ENCODE data around the gene ANKS6. TPM values are rescaled to one million over a fixed set of nuclear protein-coding genes. Genes with fewer than 3 reads are reported as not detected.

ANKS6 gene
- total RNA-seq, 1 donor from 2014 or later, result 17.1 TPM

GRCh38 chr9:98736226-98736625 lies 60.1 kb downstream of the ANKS6 start:
- no peak overlapping the region for H3K4me3 Mint-ChIP-seq (ENCODE audit: unreplicated experiment)
- peaks cover 18% of the 10 kb centered on the region for H3K9me3 Mint-ChIP-seq (ENCODE audit: low read depth)
- H3K4me1 Mint-ChIP-seq (ENCODE audit: low read depth), result no peaks in the 10 kb centered on the region
- no peak for TF ChIP-seq CTCF (IDR thresholded peaks at IDR 0.05)
- H3K27me3 Mint-ChIP-seq (ENCODE audit: low read depth), result no peaks in the 10 kb centered on the region
- no peak for DNase-seq (ENCODE audit: low spot score)
- peaks cover 37% of the 10 kb centered on the region for H3K36me3 Mint-ChIP-seq (ENCODE audit: low read depth)
- no peak overlapping the region for H3K27ac Mint-ChIP-seq (ENCODE audit: unreplicated experiment)

- no peak for TF ChIP-seq CTCF (IDR thresholded peaks at IDR 0.05)
- H3K4me3 Mint-ChIP-seq (ENCODE audit: unreplicated experiment), result no peak overlapping the region
- DNase-seq (ENCODE audit: low spot score), result no peak
- H3K9me3 Mint-ChIP-seq (ENCODE audit: low read depth), result peaks cover 5% of the 10 kb centered on the region
- no peak overlapping the region for H3K27ac Mint-ChIP-seq (ENCODE audit: unreplicated experiment)
- peaks cover 26% of the 10 kb centered on the region for H3K36me3 Mint-ChIP-seq (ENCODE audit: low read depth)
- H3K4me1 Mint-ChIP-seq (ENCODE audit: low read depth), result no peaks in the 10 kb centered on the region
- no peaks in the 10 kb centered on the region for H3K27me3 Mint-ChIP-seq (ENCODE audit: low read depth)
Measured at GRCh38 chr9:98732801-98733200, 63.6 kb downstream of the ANKS6 start.

GRCh38 chr9:98732091-98732490 lies 64.3 kb downstream of the ANKS6 start:
- Mint-ChIP-seq H3K36me3 (ENCODE audit: low read depth) (peaks cover 21% of the 10 kb centered on the region), H3K9me3 (ENCODE audit: low read depth) (no peaks in the 10 kb centered on the region), H3K27me3 (ENCODE audit: low read depth) (peaks cover under 1% of the 10 kb centered on the region), H3K4me1 (ENCODE audit: low read depth) (no peaks in the 10 kb centered on the region), H3K27ac (ENCODE audit: unreplicated experiment) (no peak overlapping the region), H3K4me3 (ENCODE audit: unreplicated experiment) (no peak overlapping the region)
- no peak for DNase-seq (ENCODE audit: low spot score)
- TF ChIP-seq CTCF (IDR thresholded peaks at IDR 0.05), result no peak

GRCh38 chr9:98730871-98731270 lies 65.5 kb downstream of the ANKS6 start:
- no peak overlapping the region for H3K27ac Mint-ChIP-seq (ENCODE audit: unreplicated experiment)
- peaks cover 11% of the 10 kb centered on the region for H3K27me3 Mint-ChIP-seq (ENCODE audit: low read depth)
- DNase-seq (ENCODE audit: low spot score), result no peak
- TF ChIP-seq CTCF (IDR thresholded peaks at IDR 0.05), result no peak
- no peak overlapping the region for H3K4me3 Mint-ChIP-seq (ENCODE audit: unreplicated experiment)
- H3K36me3 Mint-ChIP-seq (ENCODE audit: low read depth), result peaks cover 12% of the 10 kb centered on the region
- no peaks in the 10 kb centered on the region for H3K9me3 Mint-ChIP-seq (ENCODE audit: low read depth)
- H3K4me1 Mint-ChIP-seq (ENCODE audit: low read depth), result no peaks in the 10 kb centered on the region

- no peak for DNase-seq (ENCODE audit: low spot score)
- TF ChIP-seq CTCF (IDR thresholded peaks at IDR 0.05), result no peak
- H3K4me3 Mint-ChIP-seq (ENCODE audit: unreplicated experiment), result no peak overlapping the region
- no peak overlapping the region for H3K27ac Mint-ChIP-seq (ENCODE audit: unreplicated experiment)
- H3K36me3 Mint-ChIP-seq (ENCODE audit: low read depth), result peaks cover 5% of the 10 kb centered on the region
- H3K9me3 Mint-ChIP-seq (ENCODE audit: low read depth), result peaks cover 7% of the 10 kb centered on the region
- peaks cover 24% of the 10 kb centered on the region for H3K27me3 Mint-ChIP-seq (ENCODE audit: low read depth)
- no peaks in the 10 kb centered on the region for H3K4me1 Mint-ChIP-seq (ENCODE audit: low read depth)
Measured at GRCh38 chr9:98728500-98728899, 67.9 kb downstream of the ANKS6 start.

All from chondrocyte (in vitro differentiated cells).